Liver (tissue), 9 donors: ENCODE data around the gene SENP1. TPM values are rescaled to one million over a fixed set of nuclear protein-coding genes. Genes with fewer than 3 reads are reported as not detected.

Experiments
- DNase-seq: peaks from one replicate; pipeline ENCODE4 v3.0.0-alpha.2; 2017; ENCODE audit warnings: low spot score
- H3K27ac ChIP-seq, 2 donors: one replicate each; pipeline ENCODE4 v1.7.0; 2013; ENCODE audit warnings: inconsistent platforms in 2 of 2, low read length in 2 of 2, control low read depth in 1 of 2, low read depth in 1 of 2, mild to moderate bottlenecking in 1 of 2
- H3K27me3 ChIP-seq, 4 donors: one replicate each; pipeline versions ENCODE4 v1.6.1 to v1.7.0; 2013; ENCODE audit warnings: low read length in 3 of 4, inconsistent platforms in 1 of 4, mild to moderate bottlenecking in 1 of 4, moderate library complexity in 1 of 4; ENCODE audit not compliant: control insufficient read depth in 4 of 4, insufficient read depth in 4 of 4
- H3K36me3 ChIP-seq, 4 donors: one replicate each; pipeline versions ENCODE4 v1.6.1 to v1.7.0; 2013; ENCODE audit warnings: low read length in 3 of 4, mild to moderate bottlenecking in 3 of 4, low read depth in 1 of 4, moderate library complexity in 1 of 4; ENCODE audit not compliant: control insufficient read depth in 4 of 4, insufficient read depth in 3 of 4
- H3K4me1 ChIP-seq, 4 donors: one replicate each; pipeline versions ENCODE4 v1.6.1 to v1.7.0; 2013; ENCODE audit warnings: low read length in 3 of 4, mild to moderate bottlenecking in 3 of 4, moderate library complexity in 1 of 4; ENCODE audit not compliant: control insufficient read depth in 4 of 4, insufficient read depth in 4 of 4
- H3K4me3 ChIP-seq, 3 donors: one replicate each; pipeline versions ENCODE4 v1.6.1 to v1.7.0; 2013; ENCODE audit warnings: low read length in 3 of 3, control low read depth in 1 of 3, low read depth in 1 of 3, mild to moderate bottlenecking in 1 of 3
- H3K9ac ChIP-seq, 2 donors: one replicate each; pipeline ENCODE4 v1.7.0; 2013; ENCODE audit warnings: low read length in 2 of 2, mild to moderate bottlenecking in 2 of 2, moderate library complexity in 2 of 2, control low read depth in 1 of 2, low read depth in 1 of 2
- H3K9me3 ChIP-seq, 4 donors: one replicate each; pipeline versions ENCODE4 v1.6.1 to v1.7.0; 2013; ENCODE audit warnings: low read length in 3 of 4; ENCODE audit not compliant: control insufficient read depth in 4 of 4
- EGR1 ChIP-seq, 2 donors: IDR thresholded peaks; 2 replicates each; pipeline ENCODE4 v1.6.1; 2016 to 2018; ENCODE audit warnings: antibody characterized with exemption in 2 of 2, low read depth in 2 of 2
- FOXA1 ChIP-seq: IDR thresholded peaks from 2 replicates; pipeline ENCODE4 v1.6.1; 2016; ENCODE audit warnings: antibody characterized with exemption
- FOXA2 ChIP-seq: IDR thresholded peaks from 2 replicates; pipeline ENCODE4 v1.6.1; 2016; ENCODE audit warnings: antibody characterized with exemption
- GABPA ChIP-seq, 2 donors: IDR thresholded peaks in 1 of 2; conservative IDR thresholded peaks in 1 of 2; 2 replicates each; pipeline ENCODE4 v1.6.1; 2016; ENCODE audit warnings: antibody characterized with exemption in 2 of 2, mild to moderate bottlenecking in 1 of 2, moderate library complexity in 1 of 2
- HNF4A ChIP-seq, 2 donors: conservative IDR thresholded peaks; 2 replicates each; pipeline ENCODE4 v1.6.1; 2016; ENCODE audit warnings: antibody characterized with exemption in 2 of 2, mild to moderate bottlenecking in 2 of 2
- HNF4G ChIP-seq: IDR thresholded peaks from 2 replicates; pipeline ENCODE4 v1.6.1; 2016; ENCODE audit warnings: antibody characterized with exemption
- JUND ChIP-seq, 2 donors: IDR thresholded peaks; 2 replicates each; pipeline ENCODE4 v1.6.1; 2016; ENCODE audit warnings: antibody characterized with exemption in 2 of 2
- NR2F2 ChIP-seq: IDR thresholded peaks from 2 replicates; pipeline ENCODE4 v1.6.1; 2016; ENCODE audit warnings: antibody characterized with exemption
- RAD21 ChIP-seq, 2 donors: IDR thresholded peaks; 2 replicates each; pipeline ENCODE4 v1.6.1; 2016; ENCODE audit warnings: antibody characterized with exemption in 2 of 2, mild to moderate bottlenecking in 2 of 2
- REST ChIP-seq: IDR thresholded peaks from 2 replicates; pipeline ENCODE4 v1.6.1; 2016; ENCODE audit warnings: antibody characterized with exemption, mild to moderate bottlenecking
- SP1 ChIP-seq: IDR thresholded peaks from 2 replicates; pipeline ENCODE4 v1.6.1; 2018; ENCODE audit warnings: antibody characterized with exemption, mild to moderate bottlenecking
- YY1 ChIP-seq: IDR thresholded peaks from 2 replicates; pipeline ENCODE4 v1.6.1; 2016; ENCODE audit warnings: antibody characterized with exemption, mild to moderate bottlenecking
- ZBTB33 ChIP-seq: IDR thresholded peaks from 2 replicates; pipeline ENCODE4 v1.6.1; 2016; ENCODE audit warnings: antibody characterized with exemption
- WGBS: extraction: QIAGEN DNeasy Blood & Tissue Kit; methylation state at CpG from one replicate; pipeline ENCODE4 v1.1.7; 2013; 5-methylcytosine and 5-hydroxymethylcytosine counted together
- polyA plus RNA-seq, 2 donors: library from polyadenylated mRNA; stranded (reverse) in 1 of 2; unstranded in 1 of 2; fragments of 200-250 nt in 1 of 2; fragments of >200 nt in 1 of 2; fragmentation: Nextera tagmentation in 1 of 2; extraction: Ambion mirVana in 1 of 2; gene quantifications; one replicate each; pipeline versions ENCODE4 v1.2.1 to v1.2.3, GENCODE V29; 2013 to 2015
- total RNA-seq, 2 donors: library from RNA; depleted of rRNA; stranded (reverse); fragments of >200 nt; gene quantifications; one replicate each; pipeline ENCODE4 v1.2.3, GENCODE V29; 2014
- TF ChIP-seq, protein P1 (sequence below): fragments of 150-350 bp; IDR thresholded peaks from 2 replicates; pipeline ENCODE4 v1.5.1; 2017; ENCODE audit warnings: improper control_type of control experiment, low read depth, low read length; ENCODE audit not compliant: missing input control
- TF ChIP-seq, protein P2 (sequence below): IDR thresholded peaks from 2 replicates; pipeline ENCODE4 v1.6.1; 2016; ENCODE audit warnings: antibody characterized with exemption
- TF ChIP-seq, protein P3 (sequence below): IDR thresholded peaks from 2 replicates; pipeline ENCODE4 v1.6.1; 2016; ENCODE audit warnings: antibody characterized with exemption
- donor health status: healthy.
- donor health status: healthy.
- donor health status: healthy.
- donor health status: healthy.
- donor health status: healthy.

The SENP1 gene
- total and polyA plus RNA-seq, 4 donors = 1.4 to 11.7 (median 4.2) TPM

DNA sequence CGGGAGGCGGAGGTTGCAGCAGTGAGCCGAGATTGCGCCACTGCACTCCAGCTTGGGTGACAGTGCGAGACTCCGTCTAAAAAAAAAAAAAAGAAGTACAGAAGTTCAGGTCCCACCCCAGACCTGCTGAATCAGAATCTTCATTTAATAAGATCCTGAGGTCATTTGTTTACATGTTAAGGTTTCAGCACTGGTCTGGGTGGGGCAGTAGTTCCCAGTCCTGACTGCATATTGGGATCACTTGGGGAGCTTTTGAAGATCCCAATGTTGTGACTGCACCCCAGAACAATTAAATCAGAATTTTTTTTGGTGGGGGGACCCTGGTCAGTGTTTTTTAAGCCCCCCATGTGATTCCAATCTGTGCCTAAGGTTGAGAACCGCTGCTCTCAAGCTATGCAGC, 89.9 kb downstream of the SENP1 start:
- no peaks in the 10 kb centered on the region for H3K9me3 ChIP-seq
- H3K4me1 ChIP-seq = no peaks in the 10 kb centered on the region
- H3K27ac ChIP-seq = no peak overlapping the region
- 92% methylated on average over 7 of the region's 7 CpGs for WGBS
- no peaks in the 10 kb centered on the region for H3K36me3 ChIP-seq
- H3K27me3 ChIP-seq = peaks cover 0 to 5% (median 0%) of the 10 kb centered on the region in 4 donors
- DNase-seq = no peak
- H3K4me3 ChIP-seq = no peak overlapping the region
- TF ChIP-seq REST (no peak), GABPA (IDR thresholded peaks at IDR 0.05 in 1 of 2, conservative IDR thresholded peaks at IDR 0.05 in 1 of 2) (no peak), ZBTB33 (no peak), SP1 (no peak), RAD21 (IDR thresholded peaks at IDR 0.05) (no peak), NR2F2 (no peak), JUND (IDR thresholded peaks at IDR 0.05) (no peak), EGR1 (IDR thresholded peaks at IDR 0.05; ENCODE audit: low read depth in 2 of 2) (no peak)
- TF ChIP-seq, protein P1, sequence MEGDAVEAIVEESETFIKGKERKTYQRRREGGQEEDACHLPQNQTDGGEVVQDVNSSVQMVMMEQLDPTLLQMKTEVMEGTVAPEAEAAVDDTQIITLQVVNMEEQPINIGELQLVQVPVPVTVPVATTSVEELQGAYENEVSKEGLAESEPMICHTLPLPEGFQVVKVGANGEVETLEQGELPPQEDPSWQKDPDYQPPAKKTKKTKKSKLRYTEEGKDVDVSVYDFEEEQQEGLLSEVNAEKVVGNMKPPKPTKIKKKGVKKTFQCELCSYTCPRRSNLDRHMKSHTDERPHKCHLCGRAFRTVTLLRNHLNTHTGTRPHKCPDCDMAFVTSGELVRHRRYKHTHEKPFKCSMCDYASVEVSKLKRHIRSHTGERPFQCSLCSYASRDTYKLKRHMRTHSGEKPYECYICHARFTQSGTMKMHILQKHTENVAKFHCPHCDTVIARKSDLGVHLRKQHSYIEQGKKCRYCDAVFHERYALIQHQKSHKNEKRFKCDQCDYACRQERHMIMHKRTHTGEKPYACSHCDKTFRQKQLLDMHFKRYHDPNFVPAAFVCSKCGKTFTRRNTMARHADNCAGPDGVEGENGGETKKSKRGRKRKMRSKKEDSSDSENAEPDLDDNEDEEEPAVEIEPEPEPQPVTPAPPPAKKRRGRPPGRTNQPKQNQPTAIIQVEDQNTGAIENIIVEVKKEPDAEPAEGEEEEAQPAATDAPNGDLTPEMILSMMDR = no peak
- TF ChIP-seq, protein P2, sequence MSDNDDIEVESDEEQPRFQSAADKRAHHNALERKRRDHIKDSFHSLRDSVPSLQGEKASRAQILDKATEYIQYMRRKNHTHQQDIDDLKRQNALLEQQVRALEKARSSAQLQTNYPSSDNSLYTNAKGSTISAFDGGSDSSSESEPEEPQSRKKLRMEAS = no peak
- no peak overlapping the region for H3K9ac ChIP-seq

GRCh38 chr12:48015129-48015528, 90.8 kb downstream of the SENP1 start:
- no peak for DNase-seq
- H3K9me3 ChIP-seq = no peaks in the 10 kb centered on the region
- no peak overlapping the region for H3K27ac ChIP-seq
- H3K4me3 ChIP-seq = no peak overlapping the region
- H3K9ac ChIP-seq = no peak overlapping the region
- H3K4me1 ChIP-seq = no peaks in the 10 kb centered on the region
- H3K36me3 ChIP-seq = no peaks in the 10 kb centered on the region
- WGBS = 7% methylated on average over 1 of the region's 1 CpG
- peaks cover 0 to 5% (median 0%) of the 10 kb centered on the region in 4 donors for H3K27me3 ChIP-seq
- no peak for TF ChIP-seq ZBTB33
- no peak for TF ChIP-seq YY1
- no peak for TF ChIP-seq SP1
- no peak for TF ChIP-seq NR2F2
- TF ChIP-seq FOXA1 = no peak
- no peak for TF ChIP-seq HNF4G
- TF ChIP-seq REST = no peak
- TF ChIP-seq HNF4A (conservative IDR thresholded peaks at IDR 0.05) = no peak
- no peak for TF ChIP-seq RAD21 (IDR thresholded peaks at IDR 0.05)
- TF ChIP-seq, protein P1 = no peak
- TF ChIP-seq, protein P3, sequence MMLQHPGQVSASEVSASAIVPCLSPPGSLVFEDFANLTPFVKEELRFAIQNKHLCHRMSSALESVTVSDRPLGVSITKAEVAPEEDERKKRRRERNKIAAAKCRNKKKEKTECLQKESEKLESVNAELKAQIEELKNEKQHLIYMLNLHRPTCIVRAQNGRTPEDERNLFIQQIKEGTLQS = no peak
- TF ChIP-seq FOXA2 = no peak
